ENCODE data around the gene ADAMTS8.

ADAMTS8 gene

DNA sequence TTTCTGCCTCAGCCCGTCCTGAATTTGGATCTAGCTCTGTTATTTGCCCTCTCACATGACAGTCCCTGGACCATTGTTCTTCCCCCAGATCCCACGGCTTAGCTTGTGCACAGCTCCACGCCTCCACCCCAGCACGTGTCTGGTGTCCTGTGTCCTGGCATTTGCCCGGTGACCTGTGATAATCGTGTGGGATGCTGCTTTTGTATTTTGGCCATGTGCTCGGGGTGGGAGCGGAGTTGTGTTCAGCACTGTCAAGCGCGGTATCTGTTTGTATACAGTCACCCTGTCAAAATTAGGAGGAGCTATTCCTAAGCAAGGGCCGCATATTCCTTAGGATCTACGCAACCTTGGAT is 11.9 kb downstream of the ADAMTS8 start:
- DNase-seq: no peak

- no peak for DNase-seq
Measured at GRCh38 chr11:130415731-130416529, 12.5 kb downstream of the ADAMTS8 start.

DNA sequence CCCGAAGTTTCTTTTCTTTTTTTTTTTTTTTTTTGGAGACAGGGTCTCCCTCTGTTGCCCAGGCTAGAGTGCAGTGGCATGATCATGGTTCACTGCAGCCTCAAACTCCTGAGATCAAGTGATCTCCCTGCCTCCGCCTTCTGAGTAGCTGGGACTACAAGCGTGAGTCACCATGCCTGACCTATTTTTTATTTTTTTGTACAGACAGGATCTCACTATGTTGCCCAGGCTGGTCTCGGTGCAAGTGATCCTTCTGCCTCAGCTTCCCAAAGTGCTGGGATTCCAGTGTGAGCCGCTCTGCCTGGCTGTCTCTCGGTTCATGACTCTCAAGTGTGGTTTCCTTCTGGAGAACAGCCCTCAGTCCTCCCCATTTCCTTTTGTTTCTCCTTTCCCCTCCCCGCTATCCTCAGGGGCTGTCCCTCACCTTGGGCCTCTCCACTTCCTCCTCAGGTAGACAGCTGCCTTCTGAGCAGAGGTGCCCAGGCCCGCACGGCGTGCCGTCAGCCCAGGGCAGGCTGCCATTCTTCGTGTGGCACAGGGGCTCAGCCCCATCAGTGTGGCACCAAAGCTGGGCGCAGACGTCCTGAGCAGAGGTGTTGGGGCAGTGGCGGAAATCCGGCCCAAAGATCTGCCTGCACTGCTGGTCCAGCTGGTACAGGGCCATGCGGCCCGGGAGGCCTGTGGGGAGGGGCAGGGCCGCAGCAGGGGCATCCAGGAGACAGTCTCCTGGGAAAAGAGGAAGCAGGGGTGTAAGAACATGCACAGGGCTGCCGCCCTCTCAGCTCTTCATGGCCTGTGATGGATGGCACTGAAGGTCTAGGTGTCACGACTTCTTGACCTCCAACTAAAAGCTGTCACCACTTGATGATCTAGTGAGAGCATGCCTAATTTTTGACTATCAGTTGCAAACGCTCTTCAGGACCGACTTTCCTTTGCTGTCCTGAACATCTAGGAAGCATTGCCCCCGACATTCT is 14.0 kb downstream of the ADAMTS8 start:
- no peak for DNase-seq

- DNase-seq: peak; percentile 38
Measured at GRCh38 chr11:130413405-130414106, 14.9 kb downstream of the ADAMTS8 start.

GRCh38 chr11:130411223-130411622 is 17.2 kb downstream of the ADAMTS8 start:
- no peak for DNase-seq

- DNase-seq: no peak
Measured at GRCh38 chr11:130409594-130410388, 18.6 kb downstream of the ADAMTS8 start.

DNA sequence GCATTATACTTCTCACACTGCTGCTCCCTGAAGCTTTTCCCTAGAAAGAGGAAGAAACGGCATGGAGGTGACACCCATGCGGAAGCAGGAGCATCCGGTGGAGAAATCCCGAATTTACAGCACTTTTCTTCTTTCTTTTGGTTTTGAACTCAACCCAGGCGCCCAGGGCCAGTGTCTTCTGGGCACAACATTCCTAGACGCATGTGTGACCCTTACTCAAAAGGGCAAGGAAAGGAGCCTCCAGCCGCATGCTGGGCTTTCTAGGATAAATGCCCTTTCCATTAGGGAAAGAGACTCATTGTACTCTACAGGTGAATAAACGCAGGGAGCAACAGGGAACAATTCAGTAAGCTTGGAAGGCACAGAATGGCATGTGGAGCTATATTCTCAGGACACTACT is 19.5 kb downstream of the ADAMTS8 start:
- DNase-seq: no peak

GRCh38 chr11:130408401-130408890 is 20.0 kb downstream of the ADAMTS8 start:
- DNase-seq: no peak

DNA sequence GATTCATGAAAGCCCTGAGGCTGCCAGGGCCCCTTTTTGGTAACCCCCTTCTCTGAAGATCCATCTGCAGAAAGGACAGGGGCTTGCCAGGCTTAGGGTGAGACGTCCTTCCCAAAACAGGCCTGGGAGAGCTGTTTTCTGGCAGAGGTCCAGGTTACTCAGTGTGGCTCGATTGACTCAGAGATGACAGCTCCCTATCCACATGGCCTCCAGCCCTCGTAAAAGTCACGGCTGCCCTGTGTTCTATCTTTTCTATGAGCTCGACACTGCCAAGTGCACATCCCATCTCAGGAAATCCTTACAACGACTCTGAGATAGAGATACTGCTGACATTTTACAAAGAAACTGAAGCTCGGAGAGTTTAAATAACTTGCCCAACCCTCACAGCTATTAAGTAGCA is 20.4 kb downstream of the ADAMTS8 start:
- DNase-seq: no peak

GRCh38 chr11:130405428-130405827 is 23.0 kb downstream of the ADAMTS8 start:
- DNase-seq: no peak

DNA sequence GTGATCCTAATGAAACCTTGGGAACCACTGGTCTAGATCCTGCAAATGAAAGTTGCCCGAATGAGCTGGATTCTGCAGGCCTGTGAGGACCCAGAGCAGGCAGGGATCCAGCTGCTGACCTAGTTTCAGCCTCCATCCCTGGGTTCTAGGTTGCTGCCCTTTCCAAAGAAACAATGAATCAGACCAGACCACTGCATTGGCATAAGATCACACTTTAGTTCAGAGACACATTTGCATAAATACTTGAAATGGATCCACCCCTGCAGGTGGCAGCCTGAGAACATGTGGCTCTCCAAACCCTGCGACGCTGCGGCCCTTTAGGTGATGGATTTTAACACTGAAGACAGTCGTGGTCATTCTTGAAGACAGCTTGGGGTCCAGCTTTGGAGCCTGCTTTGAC is 23.7 kb downstream of the ADAMTS8 start:
- DNase-seq: no peak

DNA sequence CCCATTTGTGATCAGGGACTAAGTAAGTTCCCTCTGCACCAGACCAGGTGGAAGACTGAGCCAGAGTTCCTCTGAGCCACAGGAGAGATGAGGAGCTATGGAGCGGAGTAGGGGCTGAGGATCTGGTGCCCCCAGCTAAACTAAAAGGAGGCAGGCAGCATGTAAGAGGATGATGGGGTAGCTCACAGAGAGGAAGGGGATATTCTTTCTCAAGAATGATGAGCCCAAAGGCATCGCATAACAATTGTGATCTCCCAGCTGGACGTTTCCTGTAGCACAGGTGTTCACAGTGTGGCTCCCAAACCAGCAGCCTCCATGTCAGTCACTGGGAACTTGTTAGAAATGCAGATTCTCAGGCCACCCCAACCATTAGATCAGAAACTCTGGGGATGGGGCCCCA is 24.4 kb downstream of the ADAMTS8 start:
- DNase-seq: no peak

- no peak for DNase-seq
Measured at GRCh38 chr11:130403271-130403804, 25.1 kb downstream of the ADAMTS8 start.

DNA sequence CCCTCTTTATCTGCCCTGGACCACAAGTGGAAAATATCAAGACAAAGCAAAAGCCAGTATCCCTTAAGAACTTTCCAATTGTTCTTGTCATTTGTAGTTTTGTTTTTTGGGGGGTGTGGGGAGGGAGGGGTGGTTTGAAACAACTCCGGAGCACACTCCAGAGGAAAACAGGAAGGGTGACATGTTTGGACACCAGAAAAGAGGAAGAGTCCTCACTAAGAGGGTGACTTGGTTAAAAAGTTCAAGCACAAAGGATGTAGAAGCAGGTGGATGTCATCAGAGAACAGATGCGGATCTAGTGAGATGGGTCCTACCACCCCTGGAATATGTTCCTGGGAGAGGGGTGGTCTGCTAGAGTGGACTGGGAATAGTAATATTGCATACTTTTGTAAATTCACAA is 25.8 kb downstream of the ADAMTS8 start:
- no peak for DNase-seq

GRCh38 chr11:130400781-130401483 is 27.5 kb downstream of the ADAMTS8 start:
- DNase-seq: no peak

- DNase-seq: no peak
Measured at GRCh38 chr11:130399196-130399595, 29.2 kb downstream of the ADAMTS8 start.

DNA sequence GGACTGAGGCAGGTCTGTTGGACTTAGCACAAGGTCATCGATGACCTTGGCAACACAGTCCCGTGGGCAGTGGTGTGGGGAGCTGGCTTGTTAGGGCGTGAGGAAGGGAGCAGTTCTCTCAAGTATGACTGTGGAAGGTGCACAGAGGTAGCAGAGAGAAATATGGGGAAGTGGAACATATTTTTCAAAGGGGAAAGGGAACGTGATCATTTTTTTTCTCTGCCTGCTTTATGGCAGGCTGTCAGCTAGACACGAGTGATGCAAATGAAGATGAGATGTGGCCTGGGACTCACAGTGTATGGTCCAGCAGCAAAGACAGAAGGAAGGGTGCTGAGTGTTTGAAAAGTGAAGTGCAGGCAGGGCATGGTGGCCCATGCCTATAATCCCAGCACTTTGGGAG is 30.6 kb downstream of the ADAMTS8 start:
- no peak for DNase-seq

- DNase-seq: no peak
Measured at GRCh38 chr11:130396965-130397364, 31.4 kb downstream of the ADAMTS8 start.

- DNase-seq: no peak
Measured at GRCh38 chr11:130394615-130395014, 33.8 kb downstream of the ADAMTS8 start.

DNA sequence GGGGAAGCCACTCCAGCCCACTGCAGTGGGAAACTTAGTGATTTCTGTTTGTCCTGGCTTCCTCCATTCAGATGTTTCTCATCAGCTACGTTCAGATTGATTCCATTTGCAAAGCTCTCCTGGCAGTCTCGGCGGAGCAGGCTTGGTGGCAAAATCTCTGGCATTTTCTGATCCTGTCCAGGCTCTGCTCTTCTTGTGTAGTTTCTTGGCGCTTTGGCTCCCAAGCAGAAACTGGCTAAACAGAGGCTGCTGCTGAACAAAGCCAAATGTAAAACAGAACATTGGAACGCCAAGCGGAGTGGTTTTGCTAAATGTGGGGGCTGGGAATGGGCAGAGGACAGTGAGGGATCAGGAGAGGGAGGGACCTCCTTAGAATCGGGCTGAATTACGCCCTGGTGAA is 36.7 kb downstream of the ADAMTS8 start:
- no peak for DNase-seq

DNA sequence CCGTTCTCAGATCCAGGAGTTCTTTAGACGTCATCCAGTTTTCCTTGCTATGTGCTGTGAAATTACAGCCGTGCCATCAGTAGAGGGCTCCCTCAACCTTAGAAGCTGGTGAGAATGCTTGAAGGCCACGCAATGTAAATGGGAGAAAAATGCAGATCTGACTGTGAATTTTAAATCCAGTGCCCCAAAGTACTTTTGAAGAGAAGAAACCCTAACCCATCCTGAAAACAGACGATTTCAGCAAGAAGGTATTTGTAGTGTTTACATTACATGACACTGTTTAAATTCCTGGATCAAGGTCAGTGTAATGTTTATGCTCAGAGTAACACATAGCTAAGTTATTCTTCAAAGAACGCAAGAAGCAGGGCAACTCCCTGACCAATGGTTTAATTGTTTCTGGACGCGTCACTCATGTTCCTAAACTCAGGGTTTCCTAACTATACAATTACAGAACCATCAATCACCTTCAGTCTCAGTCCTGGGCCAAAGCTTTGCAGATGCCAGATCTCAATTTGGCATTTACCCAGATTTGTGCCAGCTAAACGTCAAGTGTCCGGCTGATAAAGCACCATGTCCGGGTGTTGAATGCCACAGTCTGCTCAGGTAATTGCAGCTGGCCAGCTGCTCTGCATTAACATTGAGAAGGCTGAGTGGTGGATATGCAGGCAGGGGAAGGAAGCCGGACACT is 38.2 kb downstream of the ADAMTS8 start:
- DNase-seq: no peak
